T47D (cell line): ENCODE data around the gene NUDT19.
A peak's percentile ranks its signal among the peaks of the same experiment; 100 is the strongest.
"Not testable (repeated sequence)": the region's sequence is repeated elsewhere in the genome, so short reads cannot be mapped to it uniquely, and the experiment has no call there.

Experiments
- DNase-seq, 2 experiments: peaks; one replicate each; pipeline versions ENCODE4 v3.0.0 to v3.0.0-alpha.2; 2011 to 2012; ENCODE audit warnings: low read depth in 1 of 2, low spot score in 1 of 2
- JUND ChIP-seq: IDR thresholded peaks from 2 replicates; pipeline ENCODE4 v1.6.1; 2012; ENCODE audit warnings: low read depth
- in situ Hi-C: cut with HindIII; loops from 2 replicates; pipeline ENCODE4 v1.10.0; 2016; ENCODE audit warnings: low sequenced_read_pairs, low pct_unique_long_range_greater_than_20kb

Gene NUDT19

DNA sequence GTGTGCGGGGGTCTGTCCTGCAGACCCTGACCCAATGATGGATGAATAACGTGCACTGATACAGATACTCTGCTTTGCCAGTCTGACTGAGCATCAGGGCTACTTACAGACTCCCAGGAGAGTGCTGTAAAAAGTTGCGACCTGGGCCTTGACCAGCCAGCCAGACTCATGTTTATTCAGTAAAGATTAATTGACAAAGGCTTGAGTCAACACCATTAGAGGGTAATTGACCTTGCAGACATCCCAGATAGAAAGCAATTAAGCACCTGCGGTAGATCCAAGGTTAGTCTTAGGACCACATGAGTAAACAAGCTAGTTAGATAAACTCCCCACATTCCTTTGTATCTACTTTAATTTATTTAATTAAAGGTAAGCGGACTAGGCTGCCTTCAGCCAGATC lies 10.4 kb downstream of the NUDT19 start:
- peak; percentile 53; the same call in 1 of the 2 replicates for TF ChIP-seq JUND
- in situ Hi-C loops: no loop called here
- peak in 1 of 2 experiments; percentile 71 for DNase-seq

DNA sequence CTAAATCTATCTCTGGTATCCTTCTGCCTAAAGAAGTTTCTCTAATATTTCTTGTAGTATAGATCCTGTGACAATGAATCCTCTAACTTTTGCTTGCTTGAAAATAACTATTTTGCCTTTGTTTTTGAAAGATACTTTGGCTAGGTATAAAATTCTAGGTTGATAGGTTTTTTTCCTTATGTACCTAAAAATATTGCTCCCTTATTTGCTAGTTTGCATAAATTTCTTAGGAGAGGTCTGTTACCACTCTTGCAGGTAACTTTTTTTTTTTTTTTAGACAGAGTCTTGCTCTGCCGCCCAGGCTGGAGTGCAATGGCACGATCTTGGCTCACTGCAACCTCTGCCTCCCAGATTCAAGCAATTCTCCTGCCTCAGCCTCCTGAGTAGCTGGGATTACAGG lies 12.4 kb downstream of the NUDT19 start:
- in situ Hi-C loops, DNase-seq: not testable (repeated sequence)

DNA sequence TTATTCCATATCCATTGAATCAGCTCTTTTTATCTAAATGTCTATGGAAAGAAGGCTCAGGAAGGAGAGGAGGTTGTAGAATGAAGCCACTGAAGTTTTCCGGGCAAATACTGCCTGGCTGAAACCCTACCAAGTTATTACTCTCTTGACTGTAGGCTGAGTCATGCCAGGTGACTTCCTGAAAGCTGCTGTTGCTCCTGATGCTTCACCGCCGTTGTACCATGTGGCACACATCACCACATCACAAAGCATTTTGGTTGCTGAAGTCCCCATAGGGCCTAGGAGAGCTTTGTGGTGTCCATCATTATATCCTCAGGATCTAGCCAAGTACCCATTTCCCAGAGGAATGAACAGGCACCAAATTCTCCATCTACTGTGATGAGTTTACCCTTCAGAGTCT lies 16.8 kb downstream of the NUDT19 start:
- in situ Hi-C loops: no loop called here
- DNase-seq: no peak
- TF ChIP-seq JUND: no peak

DNA sequence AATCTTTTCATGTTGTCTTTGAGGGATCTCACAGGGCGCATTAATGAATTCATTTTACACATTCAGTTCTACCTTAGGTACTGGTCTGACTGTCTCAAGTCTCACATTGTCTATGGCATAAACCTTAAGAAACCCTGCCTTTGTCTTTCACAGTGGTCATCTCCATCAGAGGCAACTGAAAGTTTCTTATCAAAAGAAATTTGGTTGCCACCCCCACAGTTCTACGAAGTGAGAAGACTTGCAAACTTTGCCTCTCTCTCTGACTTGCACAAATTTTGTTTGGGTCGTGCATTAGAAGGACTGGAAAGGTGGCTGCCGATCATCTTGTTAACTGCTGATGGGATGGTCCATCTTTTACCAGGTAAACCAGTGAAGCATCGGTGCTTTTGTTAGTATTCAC lies 17.4 kb downstream of the NUDT19 start:
- in situ Hi-C loops: no loop called here
- DNase-seq: no peak
- no peak for TF ChIP-seq JUND

DNA sequence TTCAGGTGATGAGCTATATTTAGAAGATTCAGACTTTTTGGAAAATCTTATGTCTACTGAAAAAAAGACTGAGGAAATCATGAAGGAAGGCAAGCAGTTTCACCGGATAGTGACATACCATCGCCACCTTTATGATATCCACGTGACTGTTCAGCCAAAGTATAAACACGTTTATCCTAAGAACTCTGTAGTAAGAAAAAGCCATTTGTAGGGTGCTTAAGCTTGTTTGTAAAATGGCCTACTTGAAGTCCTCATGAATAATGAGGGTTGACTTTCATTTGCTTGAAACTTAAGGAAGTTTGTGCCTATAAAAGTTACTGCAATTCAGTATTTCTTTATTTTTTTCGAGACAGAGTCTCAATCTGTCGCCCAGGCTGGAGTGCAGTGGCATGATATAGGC lies 20.1 kb downstream of the NUDT19 start:
- TF ChIP-seq JUND: no peak
- in situ Hi-C loops: no loop called here
- no peak for DNase-seq

DNA sequence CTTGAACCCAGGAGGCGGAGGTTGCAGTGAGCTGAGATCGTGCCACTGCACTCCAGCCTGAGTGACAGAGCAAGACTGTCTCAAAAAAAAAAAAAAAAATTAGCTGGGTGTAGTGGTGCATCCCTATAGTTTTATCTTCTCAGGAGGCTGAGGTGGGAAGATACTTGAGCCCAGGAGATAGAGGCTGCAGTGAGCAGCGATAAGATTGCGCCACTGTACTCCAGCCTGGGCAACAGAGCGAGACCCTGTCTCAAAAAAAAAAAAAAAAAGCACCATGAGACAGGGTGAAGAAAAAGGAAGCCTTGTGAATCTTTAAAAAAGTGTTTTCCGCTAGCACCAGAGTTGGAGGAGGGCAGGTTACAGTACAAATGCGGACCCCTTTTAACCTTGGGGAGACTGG lies 24.6 kb downstream of the NUDT19 start:
- DNase-seq, in situ Hi-C loops: not testable (repeated sequence)

DNA sequence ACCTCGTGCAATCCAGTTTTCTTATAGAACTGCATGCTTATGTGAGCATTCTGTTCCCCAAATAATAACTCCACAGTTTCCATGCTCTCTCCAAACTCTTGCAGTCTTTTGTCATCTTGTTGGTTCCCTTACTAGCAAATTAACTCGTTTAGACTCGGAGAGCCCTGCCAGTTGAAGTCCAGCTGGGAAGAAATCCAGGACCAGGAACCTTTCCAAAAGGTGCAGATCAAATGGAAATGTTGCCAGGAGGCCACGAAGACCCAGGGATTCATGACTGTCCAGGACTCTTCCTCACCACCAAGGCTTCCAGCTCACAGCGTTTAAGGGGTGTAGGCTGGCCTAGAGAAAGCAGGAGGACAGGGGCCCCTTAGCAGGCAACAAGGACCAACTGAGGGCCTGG lies 25.9 kb downstream of the NUDT19 start:
- in situ Hi-C loops: no loop called here
- no peak for DNase-seq
- no peak for TF ChIP-seq JUND

DNA sequence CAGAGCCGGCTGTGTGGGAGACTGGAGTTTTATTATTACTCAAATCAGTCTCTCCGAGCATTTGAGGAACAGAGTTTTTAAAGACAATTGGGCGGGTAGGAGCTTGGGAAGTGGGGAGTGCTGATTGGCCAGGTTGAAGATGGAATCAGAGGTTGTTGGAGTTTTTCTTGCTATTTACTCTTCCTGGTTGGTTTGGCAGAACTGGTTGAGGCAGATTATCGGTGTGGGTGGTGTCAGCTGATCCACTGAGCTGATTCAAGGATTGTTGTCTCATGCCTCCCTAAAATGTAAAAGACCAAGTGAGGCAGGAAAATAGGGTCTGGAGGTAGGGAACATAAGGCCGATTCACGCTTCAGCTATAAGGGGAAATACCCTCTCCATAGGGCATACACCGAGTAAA lies 26.7 kb downstream of the NUDT19 start:
- DNase-seq: peak; percentile 84 to 92
- in situ Hi-C loops: no loop called here
- TF ChIP-seq JUND: 0 out of 2 replicates have a peak, but pooled peaks have one; percentile 48

DNA sequence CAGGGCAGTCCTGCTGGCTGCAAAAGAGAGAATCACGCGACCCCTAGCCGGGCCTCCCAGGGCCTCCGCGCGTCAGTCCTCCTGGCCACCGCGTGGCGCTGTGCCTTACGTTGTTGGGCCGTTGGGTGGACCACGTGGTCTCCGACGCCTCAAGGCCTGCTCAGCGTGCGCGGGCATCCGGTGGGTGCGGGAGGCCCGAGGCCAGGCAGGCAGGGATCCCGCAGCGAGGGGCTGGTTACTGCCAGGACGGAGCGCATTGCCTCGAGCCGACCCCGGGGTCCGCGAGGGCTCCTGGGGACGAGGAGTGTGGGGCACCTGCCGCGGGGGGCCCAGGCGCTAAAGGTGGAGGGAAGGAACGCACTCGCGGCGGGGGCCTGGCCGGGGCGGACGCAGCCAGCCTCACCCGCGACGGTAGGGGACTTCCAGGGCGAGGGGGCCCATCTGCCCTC lies 28.0 kb downstream of the NUDT19 start, which contains the start of gene TDRD12:
Gene TDRD12 (plus strand): TSS at position 157 of the 449 bp plus-strand sequence. CDS start 306 bp downstream, outside the sequence.
- DNase-seq: no peak
- in situ Hi-C loops: no loop called here

DNA sequence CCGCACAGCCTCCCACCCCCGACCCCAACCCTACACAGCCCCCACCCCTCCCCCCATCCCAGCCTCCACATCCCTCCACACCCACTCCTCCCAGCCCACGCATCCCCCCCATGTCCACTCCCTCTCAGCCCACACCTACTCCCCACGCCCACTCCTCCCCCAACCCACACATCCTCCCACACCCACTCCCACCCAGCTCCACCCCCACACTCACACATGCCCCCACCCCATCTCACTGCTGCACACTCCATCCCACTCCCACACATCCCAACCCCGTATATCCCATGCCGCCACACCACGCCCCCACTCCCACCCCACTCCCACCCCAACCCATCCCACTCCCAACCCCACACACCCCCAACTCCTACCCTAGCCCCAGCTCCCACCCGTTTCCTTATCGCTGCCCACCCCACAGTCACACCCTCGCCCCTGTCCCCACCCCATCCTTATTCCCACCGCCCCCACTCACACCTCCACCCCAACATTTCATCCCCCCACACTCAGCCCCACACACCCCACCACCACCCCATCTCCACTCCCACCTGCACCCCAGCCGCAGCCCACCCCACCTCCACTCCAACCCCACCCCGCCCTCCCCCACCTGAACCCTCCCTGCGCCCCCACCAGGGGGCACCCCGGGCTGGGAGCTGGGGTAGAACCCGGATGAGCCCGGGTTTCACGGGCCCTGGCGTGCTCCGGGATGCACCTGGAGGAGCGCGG lies 28.8 kb downstream of the NUDT19 start:
- in situ Hi-C loops: no loop called here
- no peak for DNase-seq

More for the DNA sequence above, 28.0 kb downstream of the NUDT19 start, which contains the start of gene TDRD12:
- TF ChIP-seq JUND: no peak

DNA sequence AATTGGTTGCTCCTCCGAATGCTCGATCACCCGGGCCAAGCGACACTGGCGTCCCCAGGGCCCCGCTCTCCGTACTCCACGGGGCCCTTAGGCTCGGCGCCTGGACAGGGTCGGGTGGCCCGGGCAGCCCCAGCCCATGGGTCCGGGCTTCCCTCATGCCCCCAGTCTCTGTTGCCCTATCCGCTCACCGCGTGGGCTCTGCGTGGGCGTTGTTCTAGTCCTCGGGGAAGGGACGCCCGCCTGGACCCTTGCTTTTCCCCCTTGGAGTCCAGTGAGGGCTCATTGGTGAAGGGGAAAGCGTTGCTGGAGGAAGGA lies 29.3 kb downstream of the NUDT19 start:
- no peak for TF ChIP-seq JUND
- in situ Hi-C loops: no loop called here
- DNase-seq: no peak

More for the DNA sequence above, 28.8 kb downstream of the NUDT19 start:
- no peak for TF ChIP-seq JUND

DNA sequence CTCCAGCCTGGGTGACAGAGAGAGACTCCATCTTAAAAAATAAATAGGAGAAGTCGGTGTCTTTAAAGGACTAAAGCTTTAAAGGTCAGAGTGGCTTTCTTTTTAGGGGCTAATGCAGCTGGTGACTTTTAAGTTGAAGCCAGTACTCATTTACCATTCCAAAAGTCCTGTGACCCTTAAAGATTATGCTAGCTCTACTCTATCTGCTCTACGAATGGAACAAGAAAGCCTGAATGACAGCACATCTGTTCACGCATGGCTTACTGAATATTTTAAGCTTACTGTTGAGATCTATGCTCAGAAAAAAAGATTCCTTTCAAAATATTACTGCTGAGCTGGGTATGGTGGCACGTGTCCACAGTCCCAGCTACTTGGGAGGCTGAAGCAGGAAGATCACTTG lies 44.3 kb downstream of the NUDT19 start:
- in situ Hi-C loops: no loop called here
- no peak for TF ChIP-seq JUND
- DNase-seq: no peak

DNA sequence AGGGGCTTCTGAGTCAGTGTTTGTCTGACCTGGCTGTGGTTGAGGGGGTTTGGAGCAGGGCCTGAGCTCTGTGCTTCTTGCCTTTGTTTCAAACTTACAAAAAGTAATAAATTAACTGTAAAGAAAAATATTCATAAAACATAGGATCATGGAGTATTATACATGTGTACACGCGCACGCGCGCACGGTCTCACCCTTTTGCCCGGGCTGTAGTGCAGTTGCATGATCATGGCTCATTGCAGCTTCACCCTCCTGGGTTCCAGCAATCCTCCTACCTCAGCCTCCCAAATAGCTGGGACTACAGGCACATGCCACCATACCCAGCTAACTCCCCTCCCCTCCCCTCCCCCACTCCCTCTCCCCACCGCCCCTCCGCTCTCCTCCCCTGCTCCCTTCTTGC lies 51.4 kb downstream of the NUDT19 start:
- DNase-seq: no peak
- no peak for TF ChIP-seq JUND
- in situ Hi-C loops: no loop called here

DNA sequence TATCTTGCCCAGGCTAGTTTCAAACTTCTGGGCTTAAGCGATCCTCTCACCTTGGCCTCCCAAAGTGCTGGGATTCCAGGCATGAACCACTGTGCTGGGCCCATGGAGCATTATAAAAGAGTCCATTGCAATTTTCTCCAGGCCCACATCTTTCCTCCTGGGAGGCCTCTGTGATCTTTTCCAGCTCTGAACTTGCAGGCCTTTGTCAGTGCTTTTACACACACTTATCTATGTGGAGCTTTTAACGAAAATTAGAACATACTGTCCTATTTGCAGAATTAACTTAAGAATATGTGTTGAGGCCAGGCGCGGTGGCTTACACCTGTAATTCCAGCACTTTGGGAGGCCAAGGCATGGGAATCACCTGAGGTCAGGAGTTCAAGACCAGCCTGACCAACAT lies 51.8 kb downstream of the NUDT19 start:
- DNase-seq: no peak
- no peak for TF ChIP-seq JUND
- in situ Hi-C loops: no loop called here
